Measurements from ENCODE around the gene VASN.
A peak's percentile ranks its signal among the peaks of the same experiment; 100 is the strongest.

The VASN gene

GRCh38 chr16:4420505-4421105, 49.0 kb downstream of the VASN start:
- no peak for FAIRE-seq

DNA sequence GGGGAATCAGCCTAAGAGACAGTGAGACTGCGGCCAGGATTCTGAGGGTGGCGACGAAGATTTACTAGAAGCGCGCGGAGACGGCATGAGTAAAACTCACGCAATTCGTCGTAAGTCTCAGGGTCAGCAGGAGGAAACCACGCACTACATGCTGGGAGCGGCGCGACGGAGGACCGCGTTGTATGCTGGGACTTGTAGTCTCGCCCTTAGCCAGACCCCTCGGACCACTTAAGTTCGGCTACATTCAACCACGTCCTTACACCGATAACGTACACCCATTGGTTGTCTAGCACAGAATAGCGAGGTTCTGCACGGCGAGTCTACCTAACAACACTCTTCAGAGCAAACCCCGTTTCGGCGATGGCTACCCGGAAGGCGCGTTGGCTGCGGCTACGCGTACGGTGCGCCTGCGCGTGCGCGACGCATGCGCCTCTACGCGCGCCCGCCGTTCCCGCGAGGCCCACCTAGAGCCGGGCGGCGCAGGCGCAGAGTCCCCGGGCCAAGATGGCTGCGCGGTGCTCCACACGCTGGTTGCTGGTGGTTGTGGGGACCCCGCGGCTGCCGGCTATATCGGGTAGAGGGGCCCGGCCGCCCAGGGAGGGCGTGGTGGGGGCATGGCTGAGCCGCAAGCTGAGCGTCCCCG, 53.9 kb downstream of the VASN start, which contains the start of gene DNAJA3:
DNAJA3 (plus strand) TSS at position 491 of the 643 bp plus-strand sequence; CDS start at position 505, 14 bp downstream.
- peak; percentile 96 for FAIRE-seq
- DNase-seq (ENCODE audit: low spot score), result peak; percentile 99

More at GRCh38 chr16:4420505-4421105, 49.0 kb downstream of the VASN start:
- no peak for DNase-seq (ENCODE audit: low spot score)

GRCh38 chr16:4426021-4426684, 54.5 kb downstream of the VASN start:
- DNase-seq (ENCODE audit: low spot score), result no peak
- FAIRE-seq, result no peak

DNA sequence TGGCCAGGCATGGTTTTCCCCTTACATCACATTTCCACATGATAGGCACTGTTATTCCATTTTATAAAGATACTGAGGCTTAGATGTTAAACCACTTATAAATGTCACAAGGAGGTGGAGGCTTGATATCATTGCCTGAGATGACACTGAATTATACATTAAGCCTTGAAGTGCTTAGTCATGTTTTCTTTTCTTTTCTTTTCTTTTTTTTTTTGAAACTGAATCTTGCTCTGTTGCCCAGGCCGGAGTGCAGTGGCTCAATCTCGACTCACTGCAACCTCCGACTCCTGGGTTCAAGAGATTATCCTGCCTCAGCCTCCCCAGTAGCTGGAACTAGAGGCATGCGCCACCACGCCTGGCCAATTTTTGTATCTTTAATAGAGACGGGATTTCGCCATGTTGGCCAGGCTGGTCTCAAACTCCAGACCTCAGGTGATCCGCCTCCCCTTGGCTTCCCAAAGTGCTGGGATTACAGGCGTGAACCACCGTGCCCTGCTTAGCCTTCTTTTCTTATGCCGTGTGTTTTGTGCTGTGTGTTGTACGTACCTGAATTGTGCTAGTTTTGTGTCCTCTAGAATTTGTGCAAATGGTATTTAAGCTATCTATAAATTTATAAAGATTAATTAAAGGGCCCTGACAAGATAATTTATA, 55.2 kb downstream of the VASN start:
- no peak for FAIRE-seq
- DNase-seq (ENCODE audit: low spot score), result no peak

- FAIRE-seq (no peak), DNase-seq (ENCODE audit: low spot score) (no peak)
These were observed 56.9 kb downstream of the VASN start for GRCh38 chr16:4428500-4428899.

- no peak for FAIRE-seq
- no peak for DNase-seq (ENCODE audit: low spot score)
These were observed 59.4 kb downstream of the VASN start for GRCh38 chr16:4431023-4431422.

Measured in urothelium cell line (cell line).